Endodermal cell (in vitro differentiated cells): ENCODE measurements around the gene SLC35G3. TPM values are rescaled to one million over a fixed set of nuclear protein-coding genes. Genes with fewer than 3 reads are reported as not detected.

Experiments used
- DNase-seq: peaks from one replicate; pipeline ENCODE4 v3.0.0-alpha.2; 2017
- H3K27ac ChIP-seq: 2 replicates; pipeline ENCODE4 v1.5.1; 2013; ENCODE audit warnings: mild to moderate bottlenecking, low read depth, low read length, moderate library complexity
- H3K27me3 ChIP-seq: 2 replicates; pipeline ENCODE4 v1.6.1; 2013; ENCODE audit warnings: mild to moderate bottlenecking, low read length, moderate library complexity; ENCODE audit not compliant: insufficient read depth, control insufficient read depth, poor library complexity, severe bottlenecking
- H3K36me3 ChIP-seq: 2 replicates; pipeline ENCODE4 v1.7.0; 2013; ENCODE audit warnings: mild to moderate bottlenecking, low read length, moderate library complexity; ENCODE audit not compliant: control insufficient read depth, insufficient read depth
- H3K4me1 ChIP-seq: one replicate; pipeline ENCODE4 v1.7.0; 2013; ENCODE audit warnings: low read length; ENCODE audit not compliant: control insufficient read depth, insufficient read depth
- H3K4me3 ChIP-seq: 2 replicates; pipeline ENCODE4 v1.5.1; 2013; ENCODE audit warnings: mild to moderate bottlenecking, low read length, moderate library complexity
- H3K9ac ChIP-seq: 2 replicates; pipeline ENCODE4 v1.6.1; 2013; ENCODE audit warnings: mild to moderate bottlenecking, low read length, moderate library complexity; ENCODE audit not compliant: poor library complexity, severe bottlenecking; ENCODE audit errors: extremely low read depth
- H3K9me3 ChIP-seq: 2 replicates; pipeline ENCODE4 v1.6.1; 2013; ENCODE audit warnings: mild to moderate bottlenecking, low read length, moderate library complexity; ENCODE audit not compliant: control insufficient read depth
- H3K27ac Mint-ChIP-seq: 2 replicates; pipeline ENCODE4 v1.8.0; 2020; ENCODE audit warnings: mixed read lengths
- H3K27me3 Mint-ChIP-seq: 2 replicates; pipeline ENCODE4 v1.8.0; 2021; ENCODE audit warnings: mild to moderate bottlenecking, mixed read lengths; ENCODE audit not compliant: insufficient read depth
- H3K36me3 Mint-ChIP-seq: 2 replicates; pipeline ENCODE4 v1.8.0; 2020; ENCODE audit warnings: low read depth, mixed read lengths
- H3K4me1 Mint-ChIP-seq: 2 replicates; pipeline ENCODE4 v1.8.0; 2020; ENCODE audit warnings: mixed read lengths
- H3K4me3 Mint-ChIP-seq: 2 replicates; pipeline ENCODE4 v1.8.0; 2020; ENCODE audit warnings: mild to moderate bottlenecking, moderate library complexity, mixed read lengths
- H3K9me3 Mint-ChIP-seq: 2 replicates; pipeline ENCODE4 v1.8.0; 2020; ENCODE audit warnings: mild to moderate bottlenecking, mixed read lengths
- WGBS, 2 experiments: methylation state at CpG; one replicate each; pipeline versions ENCODE4 v1.1.5 to v1.1.7; 2013; ENCODE audit warnings: missing lambda C conversion rate in 2 of 2, mixed read lengths in 1 of 2; ENCODE audit not compliant: insufficient coverage in 1 of 2, insufficient read length in 1 of 2; 5-methylcytosine and 5-hydroxymethylcytosine counted together
- total RNA-seq, 2 donors: library from RNA; stranded (reverse); fragmentation: NEBNext Ultra II Directional in 1 of 2; extraction: Animal tissue kit (Norgen Biotek cat#: 25700) in 1 of 2; gene quantifications; 2 replicates in 1 of 2; 3 replicates in 1 of 2; pipeline ENCODE4 v1.2.1, GENCODE V29; 2021
- TF ChIP-seq, protein P1 (sequence below): fragments of 200-600 bp; sonication (generic); conservative IDR thresholded peaks from 2 replicates; pipeline ENCODE4 v1.5.0; 2021; ENCODE audit warnings: antibody characterized with exemption, mild to moderate bottlenecking

SLC35G3 gene
- total RNA-seq, 2 donors from 2014 or later, result not detected

GRCh38 chr17:35164716-35165115, 29.5 kb downstream of the SLC35G3 start:
- Mint-ChIP-seq H3K4me3 (no peak overlapping the region), H3K27me3 (no peaks in the 10 kb centered on the region), H3K27ac (no peak overlapping the region), H3K9me3 (no peaks in the 10 kb centered on the region), H3K4me1 (no peaks in the 10 kb centered on the region), H3K36me3 (no peaks in the 10 kb centered on the region)
- Histone ChIP-seq H3K9ac (no peak overlapping the region), H3K27me3 (no peaks in the 10 kb centered on the region), H3K27ac (no peak overlapping the region), H3K4me3 (no peak overlapping the region), H3K36me3 (no peaks in the 10 kb centered on the region), H3K4me1 (no peaks in the 10 kb centered on the region), H3K9me3 (no peaks in the 10 kb centered on the region)
- DNase-seq, result no peak
- 65 to 77% methylated on average over 2 to 5 of the region's 5 CpGs for WGBS, 2 experiments
- TF ChIP-seq, protein P1, sequence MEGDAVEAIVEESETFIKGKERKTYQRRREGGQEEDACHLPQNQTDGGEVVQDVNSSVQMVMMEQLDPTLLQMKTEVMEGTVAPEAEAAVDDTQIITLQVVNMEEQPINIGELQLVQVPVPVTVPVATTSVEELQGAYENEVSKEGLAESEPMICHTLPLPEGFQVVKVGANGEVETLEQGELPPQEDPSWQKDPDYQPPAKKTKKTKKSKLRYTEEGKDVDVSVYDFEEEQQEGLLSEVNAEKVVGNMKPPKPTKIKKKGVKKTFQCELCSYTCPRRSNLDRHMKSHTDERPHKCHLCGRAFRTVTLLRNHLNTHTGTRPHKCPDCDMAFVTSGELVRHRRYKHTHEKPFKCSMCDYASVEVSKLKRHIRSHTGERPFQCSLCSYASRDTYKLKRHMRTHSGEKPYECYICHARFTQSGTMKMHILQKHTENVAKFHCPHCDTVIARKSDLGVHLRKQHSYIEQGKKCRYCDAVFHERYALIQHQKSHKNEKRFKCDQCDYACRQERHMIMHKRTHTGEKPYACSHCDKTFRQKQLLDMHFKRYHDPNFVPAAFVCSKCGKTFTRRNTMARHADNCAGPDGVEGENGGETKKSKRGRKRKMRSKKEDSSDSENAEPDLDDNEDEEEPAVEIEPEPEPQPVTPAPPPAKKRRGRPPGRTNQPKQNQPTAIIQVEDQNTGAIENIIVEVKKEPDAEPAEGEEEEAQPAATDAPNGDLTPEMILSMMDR, result no peak

- no peaks in the 10 kb centered on the region for H3K36me3 ChIP-seq
- no peak overlapping the region for H3K9ac ChIP-seq
- no peak overlapping the region for H3K27ac ChIP-seq
- Mint-ChIP-seq H3K4me3 (no peak overlapping the region), H3K4me1 (no peaks in the 10 kb centered on the region), H3K27ac (no peak overlapping the region), H3K36me3 (no peaks in the 10 kb centered on the region), H3K27me3 (no peaks in the 10 kb centered on the region), H3K9me3 (no peaks in the 10 kb centered on the region)
- no peak for DNase-seq
- no peaks in the 10 kb centered on the region for H3K4me1 ChIP-seq
- no peaks in the 10 kb centered on the region for H3K27me3 ChIP-seq
- H3K9me3 ChIP-seq, result no peaks in the 10 kb centered on the region
- 94 to 95% methylated on average over 6 to 7 of the region's 7 CpGs for WGBS, 2 experiments
- TF ChIP-seq, protein P1, result no peak
- H3K4me3 ChIP-seq, result no peak overlapping the region
Measured at GRCh38 chr17:35163886-35164285, 30.3 kb downstream of the SLC35G3 start.

DNA sequence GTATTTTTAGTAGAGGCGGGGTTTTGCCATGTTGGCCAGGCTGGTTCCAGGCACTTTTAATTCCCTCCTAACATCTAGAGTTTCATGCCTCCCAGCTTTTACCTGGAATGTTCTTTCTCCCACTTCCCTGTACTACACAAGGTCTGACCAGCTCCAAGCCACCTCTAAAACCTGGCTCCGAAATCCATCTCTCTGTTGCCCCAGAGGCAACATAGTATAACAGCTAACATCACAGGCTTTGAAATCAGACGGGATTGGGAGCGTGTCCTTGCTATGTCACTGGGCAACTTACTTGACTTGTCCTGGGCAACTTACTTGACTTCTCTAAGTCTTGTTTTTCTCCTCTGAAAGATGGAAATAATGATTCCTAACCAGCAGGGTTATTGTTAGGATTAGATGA, 31.4 kb downstream of the SLC35G3 start:
- no peaks in the 10 kb centered on the region for H3K27me3 Mint-ChIP-seq
- no peaks in the 10 kb centered on the region for H3K9me3 ChIP-seq

More for the DNA sequence above, 31.4 kb downstream of the SLC35G3 start:
- Histone ChIP-seq H3K4me3 (no peak overlapping the region), H3K4me1 (no peaks in the 10 kb centered on the region), H3K27me3 (no peaks in the 10 kb centered on the region), H3K27ac (no peak overlapping the region), H3K9ac (no peak overlapping the region), H3K36me3 (no peaks in the 10 kb centered on the region)
- Mint-ChIP-seq H3K4me3 (no peak overlapping the region), H3K4me1 (no peaks in the 10 kb centered on the region), H3K36me3 (no peaks in the 10 kb centered on the region), H3K9me3 (no peaks in the 10 kb centered on the region), H3K27ac (no peak overlapping the region)
- TF ChIP-seq, protein P1, result no peak
- DNase-seq, result no peak
- 88 to 92% methylated on average over 2 to 4 of the region's 4 CpGs for WGBS, 2 experiments
